Measurements from ENCODE around the gene TUBGCP6. TPM values are rescaled to one million over a fixed set of nuclear protein-coding genes. Genes with fewer than 3 reads are reported as not detected.
A peak's percentile ranks its signal among the peaks of the same experiment; 100 is the strongest.
"Not testable (repeated sequence)": the region's sequence is repeated elsewhere in the genome, so short reads cannot be mapped to it uniquely, and the experiment has no call there.

TUBGCP6 gene
- total RNA-seq, 1 donor from 2014 or later, result 30.3 TPM

DNA sequence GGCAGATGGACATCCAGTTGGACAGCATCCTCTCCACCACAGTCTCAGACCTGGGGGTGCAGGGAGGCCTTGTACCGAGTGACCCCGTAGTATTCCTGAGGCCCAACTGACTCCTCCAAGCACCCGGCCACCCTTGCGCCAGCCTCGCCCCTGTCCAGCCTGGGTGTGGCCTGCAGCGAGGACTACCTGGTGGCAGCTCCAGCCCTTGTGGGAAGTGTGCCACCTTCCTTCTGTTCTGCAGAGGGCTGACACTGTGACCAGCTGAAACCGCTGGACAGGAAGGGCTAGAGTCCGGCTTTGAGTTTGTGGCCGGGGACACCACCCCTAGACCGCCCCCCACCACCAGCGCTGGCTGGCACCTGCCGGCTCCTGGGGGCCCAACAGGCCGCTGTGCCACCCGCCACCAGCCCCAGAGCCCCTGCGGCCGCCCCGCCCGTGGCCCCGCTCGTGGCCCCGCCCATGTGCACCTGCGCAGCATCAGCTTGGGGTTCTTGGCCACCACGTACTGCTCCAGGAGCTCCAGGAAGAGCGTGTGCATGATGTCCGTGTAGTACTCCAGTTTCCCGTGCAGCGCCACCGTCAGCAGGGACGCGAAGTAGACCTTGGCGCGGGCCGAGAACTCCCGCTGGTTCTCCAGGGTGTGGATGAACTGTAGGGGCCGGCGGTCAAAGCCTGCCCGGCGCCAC lies 35.3 kb upstream of the TUBGCP6 start:
- no peak for DNase-seq (ENCODE audit: low spot score)

DNA sequence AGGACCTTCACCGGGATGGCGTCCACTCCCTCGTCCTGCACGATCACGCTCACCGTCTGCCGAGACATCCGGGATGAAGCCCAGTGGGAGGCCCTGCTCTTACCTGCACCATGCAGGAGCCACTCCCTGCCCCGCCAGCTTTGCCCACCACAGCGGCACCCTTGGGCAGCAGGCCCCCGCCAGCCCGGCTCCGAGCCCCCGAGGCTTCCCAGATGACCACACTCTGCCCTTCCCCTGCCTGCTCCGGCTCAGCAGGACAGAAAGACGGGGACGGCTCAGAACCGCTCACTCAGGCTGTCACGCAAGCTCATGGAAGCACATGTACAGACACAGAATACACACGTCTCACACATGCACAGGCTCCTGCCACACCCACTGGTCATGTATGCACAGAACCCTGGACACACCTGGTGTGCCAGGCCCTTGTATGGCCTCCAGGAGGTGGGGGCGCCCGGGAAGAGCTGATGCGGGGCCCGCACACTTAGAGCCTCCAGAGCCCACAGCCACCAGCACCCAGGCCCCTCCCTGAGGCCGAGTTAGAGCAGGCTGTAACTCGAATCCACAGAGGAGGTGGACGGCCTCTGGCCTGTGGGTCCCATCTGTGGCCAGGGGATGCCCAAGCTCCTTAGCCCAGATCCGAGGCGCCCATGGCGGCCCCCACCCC lies 34.3 kb upstream of the TUBGCP6 start:
- DNase-seq (ENCODE audit: low spot score), result no peak

DNA sequence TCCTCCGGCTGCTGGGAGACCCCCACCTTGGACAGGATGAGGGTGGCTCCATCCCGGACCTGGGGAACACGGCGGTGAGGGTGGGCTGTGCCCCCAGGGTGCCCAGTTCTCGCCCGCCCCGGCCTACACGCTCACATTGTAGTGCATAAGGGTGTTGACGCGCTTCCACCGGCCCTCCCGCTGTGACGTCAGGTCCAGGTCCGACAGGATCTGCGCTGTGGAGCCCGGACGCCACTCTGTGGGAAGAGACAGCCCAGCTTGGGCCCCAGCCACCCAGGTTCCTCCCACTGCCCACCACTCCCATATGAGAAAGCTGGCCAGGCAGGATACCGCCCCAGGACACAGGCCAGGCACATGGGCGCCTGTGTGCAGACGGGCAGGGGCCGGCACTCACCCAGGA lies 33.6 kb upstream of the TUBGCP6 start:
- DNase-seq (ENCODE audit: low spot score), result no peak

DNA sequence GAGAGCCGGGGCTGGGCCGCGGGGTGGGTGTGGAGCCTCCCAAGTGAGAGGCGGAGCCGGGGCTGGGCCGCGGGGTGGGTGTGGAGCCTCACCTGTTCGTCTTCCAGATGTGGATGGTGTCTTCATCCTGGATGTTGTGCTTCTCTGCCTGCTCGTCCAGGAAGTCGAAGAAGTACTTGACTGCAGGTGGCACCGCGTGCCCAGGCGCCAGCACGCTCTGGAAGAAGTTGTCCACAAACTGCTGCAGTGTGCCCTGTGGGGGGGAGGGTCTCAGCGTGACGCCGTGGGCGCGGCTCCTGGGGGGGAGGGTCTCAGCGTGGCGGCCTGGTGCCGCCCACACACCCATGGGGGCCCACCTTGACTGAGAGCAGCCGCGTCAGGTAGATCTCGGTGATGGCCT lies 32.9 kb upstream of the TUBGCP6 start:
- no peak for DNase-seq (ENCODE audit: low spot score)

DNA sequence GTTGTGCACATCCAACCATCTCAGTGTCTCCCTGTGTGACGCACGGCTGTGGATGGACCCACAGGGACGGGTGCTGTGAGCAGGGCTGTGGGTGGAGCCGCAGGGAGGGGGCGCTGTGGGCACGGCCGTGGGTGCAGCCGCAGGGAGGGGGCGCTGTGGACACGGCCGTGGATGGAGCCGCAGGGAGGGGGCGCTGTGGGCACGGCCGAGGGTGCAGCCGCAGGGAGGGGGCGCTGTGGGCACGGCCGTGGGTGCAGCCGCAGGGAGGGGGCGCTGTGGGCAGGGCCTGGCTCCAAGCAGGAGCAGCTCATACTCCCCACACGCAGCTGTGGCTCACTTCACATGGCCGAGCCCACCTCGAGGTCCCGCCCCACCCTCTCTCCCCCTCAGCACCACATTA lies 31.3 kb upstream of the TUBGCP6 start:
- DNase-seq (ENCODE audit: low spot score), result no peak

DNA sequence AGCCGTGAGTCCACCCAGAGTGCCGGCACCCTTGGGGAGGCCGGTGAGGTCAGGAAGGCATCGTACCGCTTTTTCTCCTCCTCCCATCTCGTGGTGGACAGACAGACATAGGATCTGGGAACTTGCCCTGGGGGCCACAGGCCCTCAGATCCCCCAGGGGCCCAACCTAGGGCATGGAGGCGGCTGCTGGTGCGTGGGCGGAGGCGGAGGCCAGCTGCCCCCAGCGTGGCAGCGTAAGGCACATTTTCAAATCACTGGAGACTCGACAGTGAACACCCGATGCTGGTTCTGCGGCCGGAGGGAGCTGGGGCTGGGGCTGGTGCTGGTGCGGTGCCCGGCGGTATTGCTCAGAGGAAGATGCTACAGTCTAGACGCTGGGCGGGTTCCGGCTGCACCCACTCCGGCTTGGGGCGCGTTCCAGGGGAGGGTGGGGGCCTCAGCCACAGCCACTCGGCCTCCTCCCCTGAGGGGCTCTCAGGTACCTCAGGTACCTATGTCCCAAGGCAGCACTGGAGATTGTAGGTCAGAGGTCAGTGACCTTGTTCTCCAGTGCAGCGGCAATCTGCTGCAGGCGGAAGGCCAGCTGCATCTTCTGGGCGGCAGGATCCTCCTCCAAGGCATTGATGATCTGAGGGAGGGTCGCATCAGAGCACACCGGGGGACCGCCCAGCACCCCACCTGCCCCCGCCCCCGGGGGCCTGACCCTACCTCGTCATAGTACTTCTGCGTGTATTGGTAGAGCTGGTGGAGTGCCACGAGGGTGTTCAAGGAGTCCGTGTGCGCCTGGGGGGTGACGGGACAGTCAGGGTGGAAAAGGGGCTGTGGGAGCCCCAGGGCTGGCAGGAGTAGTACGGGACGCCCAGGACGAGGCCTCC lies 30.6 kb upstream of the TUBGCP6 start:
- no peak for DNase-seq (ENCODE audit: low spot score)

DNA sequence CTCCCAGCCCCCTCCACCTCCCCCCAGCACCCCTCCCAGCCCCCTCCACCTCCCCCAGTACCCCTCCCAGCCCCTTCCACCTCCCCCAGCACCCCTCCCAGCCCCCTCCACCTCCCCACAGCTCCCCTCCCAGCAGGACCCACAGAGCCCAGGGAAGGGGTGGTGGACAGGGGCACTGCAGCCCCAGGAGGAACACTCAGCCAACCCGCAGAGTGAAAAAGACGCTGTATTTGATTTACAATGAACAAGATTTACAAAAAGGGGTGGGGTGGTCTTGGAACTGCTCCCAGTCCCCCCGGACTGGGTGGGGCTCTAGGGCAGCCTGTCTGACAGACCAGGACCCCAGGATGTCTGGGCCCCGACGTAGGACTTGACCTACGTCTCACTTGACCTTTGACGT lies 29.9 kb upstream of the TUBGCP6 start:
- no peak for DNase-seq (ENCODE audit: low spot score)

DNA sequence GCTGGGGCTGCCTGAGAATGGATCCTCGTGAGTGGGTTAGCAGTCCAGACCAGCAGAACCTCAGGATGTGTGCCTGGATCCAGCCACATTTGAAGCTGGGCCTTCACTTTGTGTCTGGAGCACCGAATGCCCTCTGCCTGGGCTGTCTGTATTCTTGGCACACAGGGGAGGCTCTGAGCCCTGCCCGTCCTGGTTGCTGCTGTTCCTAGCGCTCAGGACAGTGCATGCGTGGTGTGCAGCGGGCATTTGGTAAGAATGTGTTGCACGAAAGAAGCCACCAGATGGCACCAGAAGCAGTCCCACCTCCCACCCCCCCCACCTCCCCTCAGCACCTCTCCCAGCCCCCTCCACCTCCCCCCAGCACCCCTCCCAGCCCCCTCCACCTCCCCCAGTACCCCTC lies 29.5 kb upstream of the TUBGCP6 start:
- no peak for DNase-seq (ENCODE audit: low spot score)

DNA sequence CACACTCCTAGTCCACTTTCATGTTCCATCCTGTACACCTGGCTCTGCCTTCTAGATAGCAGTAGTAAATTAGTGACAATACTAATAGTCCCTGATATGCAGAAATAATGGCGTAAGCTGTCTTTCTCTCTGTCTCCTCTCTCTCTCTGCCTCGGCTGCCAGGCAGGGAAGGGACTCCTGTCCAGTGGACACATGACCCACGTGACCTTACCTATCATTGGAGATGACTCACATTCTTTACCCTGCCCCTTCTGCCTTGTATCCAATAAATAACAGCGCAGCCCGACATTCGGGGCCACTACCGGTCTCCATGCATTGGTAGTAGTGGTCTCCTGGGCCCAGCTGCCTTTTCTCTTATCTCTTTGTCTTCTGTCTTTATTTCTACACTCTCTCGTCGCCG lies 29.0 kb upstream of the TUBGCP6 start:
- not testable (repeated sequence) for DNase-seq (ENCODE audit: low spot score)

DNA sequence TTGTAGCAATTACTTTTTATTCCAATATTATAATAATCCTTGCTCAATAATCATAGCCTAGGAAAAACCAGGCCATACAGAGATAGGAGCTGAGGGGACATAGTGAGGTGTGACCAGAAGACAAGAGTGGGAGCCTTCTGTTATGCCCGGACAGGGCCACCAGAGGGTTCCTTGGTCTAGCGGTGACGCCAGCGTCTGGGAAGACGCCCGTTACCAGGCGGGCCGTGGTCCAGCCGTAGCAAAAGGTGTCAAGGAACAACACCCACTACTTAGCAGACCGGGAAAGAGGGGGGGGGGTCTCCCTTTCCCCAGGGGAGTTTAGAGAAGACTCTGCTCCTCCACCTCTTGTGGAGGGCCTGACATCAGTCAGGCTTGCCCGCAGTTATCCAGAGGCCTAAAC lies 28.5 kb upstream of the TUBGCP6 start:
- not testable (repeated sequence) for DNase-seq (ENCODE audit: low spot score)

DNA sequence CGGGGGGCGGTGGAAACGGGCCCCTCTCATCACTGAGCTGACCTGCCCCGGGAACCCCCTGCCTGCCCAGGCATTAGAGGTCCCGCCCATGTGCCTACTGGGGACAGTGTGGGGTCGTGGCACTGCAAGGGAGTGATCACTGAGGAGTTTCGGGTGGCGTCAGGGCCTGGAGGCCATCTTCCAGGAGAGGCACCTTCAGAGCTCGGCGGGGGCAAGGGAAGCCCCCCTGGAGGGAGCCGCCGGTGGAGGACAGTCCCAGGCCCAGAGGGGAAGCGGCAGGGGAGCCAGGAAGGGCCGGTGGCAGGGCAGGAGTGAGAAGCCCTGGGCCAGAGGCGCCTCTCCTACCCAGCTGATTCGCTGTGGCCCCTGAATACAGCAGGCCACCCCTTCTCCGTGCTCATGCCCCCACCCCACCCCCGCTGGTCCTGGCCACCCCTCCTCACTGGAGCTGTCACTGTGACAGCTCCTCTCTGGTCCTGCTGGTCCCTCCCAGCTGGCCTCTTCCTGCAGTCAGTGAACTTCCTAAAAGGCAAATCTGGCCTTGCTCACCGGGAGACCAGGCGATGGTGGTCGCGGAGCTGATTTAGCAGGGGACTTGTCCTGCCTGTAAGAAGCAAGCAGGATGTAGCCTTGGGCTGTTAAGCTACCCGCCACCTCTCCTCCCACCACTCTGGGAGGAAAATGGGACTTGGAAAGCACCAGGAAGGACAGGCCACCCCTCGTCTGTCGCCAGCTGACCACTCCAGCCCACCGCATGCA lies 27.4 kb upstream of the TUBGCP6 start:
- DNase-seq (ENCODE audit: low spot score), result no peak

DNA sequence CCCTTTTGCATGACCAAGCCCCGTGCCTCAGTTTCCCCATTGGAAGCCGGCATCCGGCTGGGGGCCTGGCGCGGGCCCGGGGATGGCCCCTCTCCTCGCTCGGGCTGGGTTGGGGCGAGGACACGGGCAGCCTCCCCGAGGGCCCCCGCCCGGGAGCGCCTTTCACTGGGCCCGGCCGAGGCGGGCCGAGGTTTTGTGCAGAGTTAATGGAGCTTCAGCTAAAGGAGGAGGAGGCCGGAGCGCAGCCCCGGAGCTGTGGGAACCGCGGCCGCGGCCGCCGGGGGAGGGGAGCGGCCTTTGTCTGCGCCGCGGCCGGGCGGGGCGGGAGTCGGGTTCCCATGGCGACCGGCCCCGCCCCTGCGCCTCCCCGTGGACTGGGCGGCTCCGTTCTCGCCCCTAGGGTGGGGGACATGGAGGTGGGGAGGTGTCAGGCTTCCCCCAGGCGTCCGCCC lies 26.7 kb upstream of the TUBGCP6 start:
- peak; percentile 73 for DNase-seq (ENCODE audit: low spot score)

DNA sequence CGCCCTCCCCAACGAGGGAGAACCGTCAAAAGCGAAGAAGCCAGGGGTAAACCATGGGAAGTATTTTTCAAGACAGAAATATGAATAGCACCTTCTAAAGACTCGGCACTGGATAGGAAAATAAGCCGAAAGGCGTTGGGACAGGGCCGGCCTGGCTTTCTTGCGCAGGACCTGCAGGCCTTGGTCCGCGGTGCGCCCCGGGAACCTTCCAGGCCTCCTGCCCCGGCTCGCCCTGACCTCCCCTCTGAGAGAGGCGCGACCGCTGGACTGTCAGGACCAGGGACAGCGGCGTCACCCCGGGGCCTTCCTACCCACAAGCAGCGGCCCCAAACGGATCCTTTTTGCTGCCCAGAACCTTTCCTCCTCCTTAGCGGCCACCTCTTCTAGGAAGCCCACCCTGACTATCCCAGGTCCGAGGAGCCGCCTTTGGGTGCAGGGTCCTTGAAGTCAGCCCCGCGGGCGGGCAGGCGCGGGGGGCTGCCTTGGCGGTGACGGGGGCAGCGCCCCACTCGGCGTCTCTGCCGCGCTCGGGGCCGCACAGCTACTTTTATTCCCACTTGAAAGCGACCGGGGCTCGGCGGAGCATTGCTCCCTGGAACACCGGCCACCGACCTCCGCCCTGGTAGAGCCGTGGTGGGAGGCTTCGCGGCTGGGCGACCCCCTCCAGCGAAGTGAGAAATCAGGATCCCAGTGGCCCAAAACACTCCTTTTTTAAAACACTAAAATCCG lies 26.0 kb upstream of the TUBGCP6 start:
- peak; percentile 70 for DNase-seq (ENCODE audit: low spot score)

DNA sequence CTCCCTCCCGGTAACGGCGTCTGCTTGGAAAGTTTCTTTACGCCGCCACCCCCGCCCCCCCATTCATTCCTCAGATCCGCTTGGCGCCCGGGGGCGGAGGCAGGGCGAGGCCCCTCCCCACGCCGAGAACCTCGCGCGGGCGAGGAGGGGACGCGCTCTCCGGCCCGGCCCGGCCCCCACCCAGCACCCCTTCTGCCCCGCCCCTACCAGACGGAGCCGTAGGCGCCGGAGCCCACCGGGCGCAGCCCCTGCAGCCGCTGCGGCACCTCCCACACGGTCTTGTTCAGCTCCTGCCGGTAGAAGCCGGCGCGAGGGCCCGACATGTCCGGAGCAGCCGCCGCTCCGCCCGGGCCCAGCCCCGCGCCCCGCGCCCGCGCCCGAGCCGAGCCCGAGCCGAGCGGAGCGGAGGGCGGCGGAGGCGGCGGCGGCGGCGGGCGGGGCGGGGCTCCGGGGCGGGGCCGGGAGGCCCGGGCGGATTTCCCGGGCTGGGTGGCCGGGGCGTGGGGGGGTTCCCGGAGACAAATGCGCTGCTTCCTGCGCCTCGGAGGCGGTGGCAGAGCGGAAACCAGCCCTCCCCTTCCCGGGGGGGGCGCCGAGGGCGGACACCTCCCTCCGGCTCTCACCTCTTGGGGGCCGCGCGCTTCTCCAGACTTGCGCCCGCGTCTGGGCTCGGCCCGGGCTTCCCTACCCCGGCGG lies 25.3 kb upstream of the TUBGCP6 start, which contains the start of gene MAPK11:
TSS of gene MAPK11 (minus strand) at position 411 of the 696 bp plus-strand sequence. CDS start at position 323, 88 bp downstream.
- peak; percentile 57 for DNase-seq (ENCODE audit: low spot score)

DNA sequence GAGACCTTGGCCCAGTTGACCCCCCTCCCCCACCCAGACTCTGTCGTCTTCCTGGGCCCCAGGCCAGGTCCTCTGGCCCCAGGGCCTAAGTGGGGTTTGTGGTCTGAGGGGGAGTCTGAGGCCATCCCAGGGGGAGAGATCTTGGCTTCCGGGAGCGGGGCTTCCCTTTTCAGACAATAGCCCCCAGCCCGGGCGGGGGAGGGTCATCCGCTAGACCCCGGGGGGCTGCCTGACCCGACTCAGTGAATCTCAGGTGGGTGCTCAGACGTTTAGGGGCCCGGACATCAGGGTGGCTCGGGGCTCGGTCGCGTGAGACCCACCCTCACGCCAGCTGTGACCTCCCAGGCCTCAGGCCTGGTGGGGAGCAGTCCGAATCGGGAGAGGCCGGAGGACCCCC lies 24.7 kb upstream of the TUBGCP6 start:
- no peak for DNase-seq (ENCODE audit: low spot score)

DNA sequence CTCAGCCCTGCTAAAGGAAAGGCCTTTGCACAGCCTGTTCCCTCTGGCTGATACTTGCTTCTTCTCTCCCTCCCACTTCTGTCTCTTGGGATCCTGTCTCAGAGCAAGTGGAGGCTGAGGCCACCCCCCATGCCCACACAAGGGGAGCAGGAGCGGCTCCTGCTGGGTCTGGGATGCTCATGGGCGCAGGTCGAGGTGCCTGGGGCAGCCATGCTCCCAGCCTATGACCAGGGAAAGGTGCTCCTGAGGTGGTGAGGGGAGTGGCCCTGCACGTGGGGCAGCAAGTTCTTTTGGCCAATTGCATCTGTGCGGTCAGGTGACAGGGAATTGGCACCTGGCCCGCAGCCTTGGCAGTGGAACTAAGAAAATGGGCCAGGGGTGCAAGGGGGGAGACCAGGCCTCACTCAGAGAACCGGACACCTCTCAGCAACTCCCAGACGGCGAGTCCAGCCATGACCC lies 23.9 kb upstream of the TUBGCP6 start:
- DNase-seq (ENCODE audit: low spot score), result no peak

DNA sequence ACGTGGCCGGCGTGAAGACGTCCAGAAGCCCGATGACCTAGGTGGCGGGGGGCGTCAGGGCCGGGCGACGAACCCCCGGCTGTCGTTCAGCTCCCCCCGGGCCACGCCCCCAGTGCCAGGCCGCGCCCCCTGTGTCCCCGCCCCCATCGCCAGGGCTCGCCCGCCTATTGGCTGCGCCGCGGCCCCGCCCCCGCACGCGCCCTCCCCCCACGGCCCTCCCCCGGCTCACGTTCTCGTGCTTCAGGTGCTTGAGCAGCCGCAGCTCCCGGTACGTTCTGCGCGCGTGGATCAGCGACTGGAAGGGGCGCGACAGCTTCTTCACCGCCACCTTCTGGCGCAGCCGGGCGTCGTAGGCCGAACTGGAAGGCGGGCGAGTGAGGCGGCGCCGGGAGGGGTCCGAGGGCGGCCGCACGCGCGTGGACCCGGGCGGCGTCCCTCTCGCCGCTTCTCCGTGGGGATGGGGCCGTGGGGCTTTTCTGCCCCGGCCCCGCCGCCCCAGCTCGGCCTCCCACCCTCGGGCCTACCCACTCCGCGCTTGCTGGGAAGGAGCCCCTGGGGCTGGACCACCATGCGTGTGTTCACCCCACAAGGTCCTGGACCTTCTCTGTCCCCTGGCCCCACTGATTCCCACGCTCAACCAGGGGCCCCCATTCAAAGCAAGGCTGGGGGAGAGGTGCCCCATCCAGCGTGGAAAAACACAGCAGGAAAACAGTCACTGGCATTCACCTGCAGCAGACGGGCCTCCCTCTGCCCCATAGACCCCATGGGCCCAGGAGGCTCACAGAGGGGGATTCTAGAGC lies 23.0 kb upstream of the TUBGCP6 start:
- no peak for DNase-seq (ENCODE audit: low spot score)

DNA sequence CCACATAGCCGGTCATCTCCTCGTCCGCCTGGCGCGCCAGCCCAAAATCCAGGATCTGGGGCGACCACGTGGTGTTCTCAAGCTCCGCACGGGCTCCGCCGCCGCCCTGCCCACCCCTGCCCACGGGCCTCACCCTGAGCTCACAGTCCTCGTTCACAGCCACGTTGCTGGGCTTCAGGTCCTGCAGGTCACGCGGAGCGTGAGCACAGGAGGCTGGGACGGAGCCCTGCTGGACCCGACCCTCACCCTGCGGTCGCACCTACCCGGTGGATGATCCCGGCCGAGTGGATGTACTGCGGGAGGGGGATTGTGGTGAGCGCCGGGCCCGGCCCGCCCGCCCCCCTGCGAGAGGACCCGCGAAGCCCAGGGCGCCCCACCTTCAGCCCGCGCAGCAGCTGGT lies 22.2 kb upstream of the TUBGCP6 start:
- DNase-seq (ENCODE audit: low spot score), result no peak

DNA sequence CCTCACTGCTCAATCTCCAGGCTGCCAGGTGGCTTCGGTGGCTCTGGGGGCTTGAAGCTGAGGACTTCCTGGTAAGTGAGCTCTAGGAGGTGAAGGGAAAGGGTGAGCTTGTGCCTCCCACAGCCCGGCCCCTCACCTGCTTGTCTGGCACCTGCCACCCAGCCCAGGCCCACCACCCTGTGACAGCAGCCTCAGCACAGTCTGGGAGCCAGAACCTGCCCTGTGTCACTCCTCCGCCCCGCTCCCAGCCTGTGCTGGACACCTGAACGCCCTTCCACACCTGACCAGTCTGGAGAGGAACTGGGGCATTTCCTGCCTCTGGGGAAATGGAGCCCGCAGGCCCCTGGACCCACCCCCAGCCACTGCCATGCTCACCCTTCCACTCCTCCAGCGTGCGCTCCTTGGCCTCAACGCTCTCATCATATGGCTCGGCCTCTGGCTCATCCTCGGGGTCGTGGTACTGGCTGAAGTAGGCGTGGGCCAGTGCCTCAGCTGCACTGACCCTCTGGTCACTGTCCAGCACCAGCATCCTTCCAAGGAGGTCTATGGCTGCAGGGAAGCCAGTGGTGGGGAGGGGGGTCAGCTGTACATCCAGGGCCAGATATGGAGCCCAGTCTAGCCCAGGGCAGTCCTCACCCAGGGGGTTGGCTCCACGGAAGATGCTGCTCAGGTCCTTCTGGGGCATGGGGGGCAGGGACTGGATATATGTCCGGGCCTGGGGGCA lies 20.3 kb upstream of the TUBGCP6 start:
- DNase-seq (ENCODE audit: low spot score), result no peak

All from umbilical cord (tissue), 2 donors.